Medulla oblongata (tissue), 1 donor: ENCODE results near the gene VPS4A.

Experiments
- DNase-seq: peaks from one replicate; pipeline ENCODE4 v3.0.0-alpha.2; 2015; ENCODE audit errors: extremely low spot score

The VPS4A gene

GRCh38 chr16:69365901-69366300 is 54.8 kb downstream of the VPS4A start:
- DNase-seq, result no peak

GRCh38 chr16:69366431-69366830 is 55.3 kb downstream of the VPS4A start:
- no peak for DNase-seq

- DNase-seq, result no peak
These were observed 56.8 kb downstream of the VPS4A start for GRCh38 chr16:69367980-69368379.

- DNase-seq, result no peak
These were observed 57.7 kb downstream of the VPS4A start for GRCh38 chr16:69368866-69369265.

- no peak for DNase-seq
These were observed 60.4 kb downstream of the VPS4A start for GRCh38 chr16:69371564-69371963.

- no peak for DNase-seq
These were observed 61.9 kb downstream of the VPS4A start for GRCh38 chr16:69373019-69373418.
